ENCODE data around the gene SOX4.

DNA sequence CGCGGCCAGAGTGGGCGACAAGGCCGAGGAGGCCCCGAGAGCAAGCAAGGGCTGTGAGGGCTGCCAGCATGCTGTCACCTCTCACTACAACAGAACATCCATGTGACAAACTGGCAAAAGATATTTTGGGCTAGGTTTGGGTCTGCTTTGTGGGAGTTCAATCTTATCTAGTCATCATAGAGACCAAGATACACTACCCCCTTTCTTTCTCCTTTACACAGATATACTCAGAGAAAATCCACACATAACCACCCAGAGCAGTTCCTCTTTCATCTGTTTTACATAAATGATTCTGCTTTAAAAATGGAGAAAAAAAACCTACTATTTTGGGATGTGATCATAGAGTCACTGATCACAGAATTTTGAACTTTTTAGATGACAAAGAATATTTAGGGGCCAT is 16.8 kb downstream of the SOX4 start:
- TF ChIP-seq POLR2A (IDR thresholded peaks at IDR 0.05; ENCODE audit: low read length) (no peak), GATA1 (IDR thresholded peaks at IDR 0.05; ENCODE audit: low read depth, low read length) (no peak)
